ENCODE results near the gene TIGD3. TPM values are rescaled to one million over a fixed set of nuclear protein-coding genes. Genes with fewer than 3 reads are reported as not detected.
A peak's percentile ranks its signal among the peaks of the same experiment; 100 is the strongest.

TIGD3 gene
- total RNA-seq (2021) (1.7 and 1.8 TPM in 2 replicates), Bru-seq, nascent RNA (percentile 27 among the genes with signal in this experiment), BruChase-seq, experiment 1, labeled RNA remaining after a 2-hour chase (percentile 46 among the genes with signal in this experiment), BruChase-seq, experiment 2, labeled RNA remaining after a 6-hour chase (percentile 33 among the genes with signal in this experiment)
- long read RNA-seq, partial matches to known transcripts: 2 of 3 reads
- long read RNA-seq, other reads (novel, unspliced or antisense): 0 of 3 reads

GRCh38 chr11:65354265-65355012, at the start of gene TIGD3:
TIGD3 (plus strand) TSS chr11:65354751; CDS start chr11:65355809, 1,058 bp downstream.
- Histone ChIP-seq H3K9me2 (ENCODE audit: insufficient read depth) (no peaks in the 10 kb centered on the region), H3K27me3 (ENCODE audit: insufficient read depth, low read depth) (no peaks in the 10 kb centered on the region), H3K27ac (no peak within 1 kb of the TSS), H4K20me1 (ENCODE audit: insufficient read depth) (no peaks in the 10 kb centered on the region; the same call in 1 of the 2 replicates), H3K4me3 (peak within 1 kb of the TSS; percentile 87), H3K4me2 (peak within 1 kb of the TSS; percentile 100), H3K36me3 (ENCODE audit: low read depth) (peaks cover 7% of the 10 kb centered on the region), H2AFZ (peak within 1 kb of the TSS; percentile 84), H3K9me3 (ENCODE audit: insufficient read depth, low read depth) (no peaks in the 10 kb centered on the region), H3K4me1 (replicated peaks; ENCODE audit: insufficient read depth) (peaks cover 11% of the 10 kb centered on the region), H3F3A (ENCODE audit: insufficient read depth, low read depth) (peaks cover 43% of the 10 kb centered on the region), H3K79me2 (ENCODE audit: low read depth) (no peaks in the 10 kb centered on the region)
- ChIA-PET POLR2A (ENCODE audit: unreplicated experiment) (no interaction called here), CTCF (interaction anchor here (0.8 to 2.0 kb wide), 3 partner anchors 79 to 195 kb away, joined by 4 to 9 read pairs (median 8); no protein-coding TSS in a partner anchor)
- DNase-seq: peak; percentile 88 to 99
- no TSS peak for BruUV-seq (replicated peaks)
- intact Hi-C loops (cut with micrococcal nuclease; ENCODE audit: unreplicated experiment): loop anchor here (2.0 kb wide), 1 partner anchor 38 kb away; no protein-coding TSS in a partner anchor
- TF ChIP-seq, protein P1, sequence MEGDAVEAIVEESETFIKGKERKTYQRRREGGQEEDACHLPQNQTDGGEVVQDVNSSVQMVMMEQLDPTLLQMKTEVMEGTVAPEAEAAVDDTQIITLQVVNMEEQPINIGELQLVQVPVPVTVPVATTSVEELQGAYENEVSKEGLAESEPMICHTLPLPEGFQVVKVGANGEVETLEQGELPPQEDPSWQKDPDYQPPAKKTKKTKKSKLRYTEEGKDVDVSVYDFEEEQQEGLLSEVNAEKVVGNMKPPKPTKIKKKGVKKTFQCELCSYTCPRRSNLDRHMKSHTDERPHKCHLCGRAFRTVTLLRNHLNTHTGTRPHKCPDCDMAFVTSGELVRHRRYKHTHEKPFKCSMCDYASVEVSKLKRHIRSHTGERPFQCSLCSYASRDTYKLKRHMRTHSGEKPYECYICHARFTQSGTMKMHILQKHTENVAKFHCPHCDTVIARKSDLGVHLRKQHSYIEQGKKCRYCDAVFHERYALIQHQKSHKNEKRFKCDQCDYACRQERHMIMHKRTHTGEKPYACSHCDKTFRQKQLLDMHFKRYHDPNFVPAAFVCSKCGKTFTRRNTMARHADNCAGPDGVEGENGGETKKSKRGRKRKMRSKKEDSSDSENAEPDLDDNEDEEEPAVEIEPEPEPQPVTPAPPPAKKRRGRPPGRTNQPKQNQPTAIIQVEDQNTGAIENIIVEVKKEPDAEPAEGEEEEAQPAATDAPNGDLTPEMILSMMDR (conservative IDR thresholded peaks at IDR 0.05): no peak
- no peak for TF ChIP-seq EZH2 (IDR thresholded peaks at IDR 0.05; ENCODE audit: low read depth)

DNA sequence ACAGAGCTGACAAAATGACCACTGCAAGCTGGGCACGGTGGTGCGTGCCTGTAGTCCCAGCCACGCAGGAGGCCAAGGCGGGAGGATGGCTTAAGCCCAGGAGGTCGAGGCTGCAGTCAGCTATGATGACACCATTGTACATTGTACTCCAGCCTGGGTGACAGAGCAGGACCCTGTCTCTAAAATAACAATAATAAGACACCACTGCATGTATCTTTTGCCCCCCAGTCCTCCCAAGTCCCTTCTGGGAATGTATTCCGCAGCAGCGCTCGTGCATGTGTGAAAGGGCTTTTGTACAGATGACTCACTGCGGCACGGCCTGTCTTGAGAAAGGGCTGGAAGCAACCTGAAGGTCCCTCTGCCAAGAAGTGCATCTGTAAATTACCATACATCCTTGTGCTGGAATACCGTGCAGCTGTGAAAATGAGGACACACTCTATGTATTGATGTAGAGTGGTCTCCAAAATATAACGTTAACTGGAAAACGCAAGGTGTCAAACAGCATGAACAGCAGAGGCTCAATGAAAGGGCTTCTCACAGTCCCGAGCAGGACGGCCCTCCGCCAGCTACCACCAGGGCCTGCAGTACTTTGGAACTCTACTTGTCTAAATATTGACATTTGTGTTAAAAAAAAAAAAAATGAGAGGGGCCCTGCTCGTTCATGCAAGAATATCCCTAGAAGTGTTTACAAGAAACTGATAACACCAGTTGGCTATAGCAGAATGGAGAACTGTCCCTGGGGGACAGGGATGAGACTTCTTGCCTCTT, 48.9 kb upstream of the TIGD3 start:
- TSS peak; percentile 14 for BruUV-seq (replicated peaks)
- no peak for TF ChIP-seq EZH2 (IDR thresholded peaks at IDR 0.05; ENCODE audit: low read depth)
- TF ChIP-seq, protein P1 (conservative IDR thresholded peaks at IDR 0.05): no peak
- Histone ChIP-seq H3K9me3 (ENCODE audit: insufficient read depth, low read depth) (no peaks in the 10 kb centered on the region), H3K36me3 (ENCODE audit: low read depth) (no peaks in the 10 kb centered on the region), H3F3A (ENCODE audit: insufficient read depth, low read depth) (peaks cover 47% of the 10 kb centered on the region), H4K20me1 (ENCODE audit: insufficient read depth) (no peaks in the 10 kb centered on the region), H3K79me2 (ENCODE audit: low read depth) (no peaks in the 10 kb centered on the region), H3K4me3 (no peak overlapping the region), H3K4me1 (replicated peaks; ENCODE audit: insufficient read depth) (peaks cover 34% of the 10 kb centered on the region), H3K9me2 (ENCODE audit: insufficient read depth) (no peaks in the 10 kb centered on the region), H3K27me3 (ENCODE audit: insufficient read depth, low read depth) (no peaks in the 10 kb centered on the region), H3K27ac (no peak overlapping the region), H3K4me2 (no peak overlapping the region), H2AFZ (no peak overlapping the region)
- intact Hi-C loops (cut with micrococcal nuclease; ENCODE audit: unreplicated experiment): no loop called here
- ChIA-PET POLR2A (ENCODE audit: unreplicated experiment) (interaction anchor here (0.6 kb wide), 1 partner anchor 44 kb away, joined by 5 read pairs; the partner anchor contains the start of gene POLA2), CTCF (no interaction called here)
- DNase-seq: no peak
